DMS53 treated with DMSO at 0.1 percent for 48 hours (cell line): ENCODE measurements around the gene PVALB.

Experiments used
- DNase-seq: peaks from one replicate; lab custom pipeline; 2025; ENCODE audit not compliant: unreplicated experiment; lab: John Stamatoyannopoulos, UW

Gene PVALB, protein sequence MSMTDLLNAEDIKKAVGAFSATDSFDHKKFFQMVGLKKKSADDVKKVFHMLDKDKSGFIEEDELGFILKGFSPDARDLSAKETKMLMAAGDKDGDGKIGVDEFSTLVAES

GRCh38 chr22:36816636-36817524 is at the start of gene PVALB:
PVALB (minus strand) TSS chr22:36817035; CDS start chr22:36817005, 30 bp downstream.
- no peak for DNase-seq

DNA sequence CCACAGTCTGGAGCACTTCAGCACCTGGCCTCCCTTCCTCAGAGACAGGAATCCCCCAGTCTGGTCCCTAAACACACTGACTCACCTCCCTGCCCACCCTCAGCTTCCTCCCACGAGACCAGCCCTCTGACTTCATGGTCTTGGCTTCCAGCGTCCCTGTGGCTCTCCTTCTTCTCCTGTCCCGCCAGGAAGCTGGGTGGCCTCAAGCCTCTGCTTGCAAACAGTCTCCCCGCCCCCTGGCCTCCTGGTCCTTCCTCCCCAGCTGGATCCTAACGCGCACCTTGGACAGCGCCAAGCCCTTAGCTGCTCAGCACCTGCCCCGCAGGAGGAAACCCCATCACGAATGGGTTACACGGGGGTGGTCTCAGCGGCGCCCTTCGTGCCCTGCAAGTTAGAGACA is 48.5 kb upstream of the PVALB start:
- no peak for DNase-seq

DNA sequence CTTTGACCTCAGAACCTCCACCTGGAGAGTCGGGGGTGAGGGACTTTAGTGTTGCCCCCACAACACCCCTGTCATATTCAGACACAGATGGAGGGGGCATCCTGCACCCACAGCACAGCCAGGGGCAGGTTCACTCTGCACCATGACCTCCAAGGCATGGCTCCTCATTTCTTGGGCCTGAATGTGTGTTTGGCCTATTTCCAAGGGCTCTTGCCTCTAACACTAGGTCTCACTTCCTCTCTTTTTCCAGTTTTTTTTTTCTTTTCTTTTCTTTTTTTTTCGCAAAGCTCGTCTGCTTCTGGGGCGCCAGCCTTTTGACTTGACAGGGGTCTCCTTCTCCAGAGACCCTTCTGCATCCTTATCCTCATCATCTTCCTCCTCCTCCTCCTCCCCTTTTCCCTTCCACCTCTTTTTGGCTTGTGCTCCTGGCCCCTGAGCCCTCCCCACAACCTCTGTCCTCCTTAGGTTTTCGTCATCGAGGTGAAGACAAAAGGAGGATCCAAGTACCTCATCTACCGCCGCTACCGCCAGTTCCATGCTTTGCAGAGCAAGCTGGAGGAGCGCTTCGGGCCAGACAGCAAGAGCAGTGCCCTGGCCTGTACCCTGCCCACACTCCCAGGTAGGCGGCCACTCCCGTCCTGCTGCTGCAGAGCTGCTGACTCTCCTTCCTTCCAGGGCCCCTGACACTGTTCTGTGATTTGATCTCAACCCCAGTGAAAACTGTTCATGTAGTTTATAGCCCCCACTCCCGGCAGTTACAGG is 47.8 kb upstream of the PVALB start:
- DNase-seq: no peak

DNA sequence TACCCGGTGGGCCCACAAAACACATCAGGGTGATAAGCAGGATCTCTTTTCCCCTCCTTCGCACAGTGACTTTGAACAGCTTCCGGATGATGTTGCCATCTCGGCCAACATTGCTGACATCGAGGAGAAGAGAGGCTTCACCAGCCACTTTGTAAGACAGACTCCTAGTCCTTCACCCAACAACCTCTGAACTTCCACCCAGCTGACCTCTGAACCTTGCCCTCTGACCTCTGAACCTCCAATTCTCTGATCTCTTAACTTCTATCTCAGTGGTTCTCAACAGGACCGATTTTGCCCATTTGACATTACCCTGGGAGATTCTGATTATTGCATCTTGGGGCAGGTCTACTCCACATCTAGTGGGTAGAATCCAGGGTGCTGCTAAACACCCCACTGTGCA is 47.1 kb upstream of the PVALB start:
- DNase-seq: no peak

DNA sequence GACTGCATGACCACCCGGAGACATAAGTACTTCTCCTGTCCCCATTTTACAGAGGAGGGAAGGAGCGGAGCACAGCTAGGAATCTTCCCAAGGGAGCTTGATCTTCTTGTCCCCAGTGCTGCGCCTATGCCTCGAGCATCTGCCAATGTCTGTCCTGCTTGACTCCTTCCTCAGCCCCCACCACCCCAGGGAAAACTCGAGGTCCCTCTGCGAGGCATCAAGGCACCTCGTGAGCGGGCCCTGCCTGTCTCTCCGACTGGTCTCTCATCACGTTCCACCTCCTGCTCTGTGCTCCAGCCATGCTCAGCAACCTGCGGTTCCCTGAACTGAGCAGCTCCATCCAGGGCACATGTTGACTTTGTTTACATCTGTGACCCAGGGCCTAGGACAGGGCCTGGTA is 46.4 kb upstream of the PVALB start:
- no peak for DNase-seq

DNA sequence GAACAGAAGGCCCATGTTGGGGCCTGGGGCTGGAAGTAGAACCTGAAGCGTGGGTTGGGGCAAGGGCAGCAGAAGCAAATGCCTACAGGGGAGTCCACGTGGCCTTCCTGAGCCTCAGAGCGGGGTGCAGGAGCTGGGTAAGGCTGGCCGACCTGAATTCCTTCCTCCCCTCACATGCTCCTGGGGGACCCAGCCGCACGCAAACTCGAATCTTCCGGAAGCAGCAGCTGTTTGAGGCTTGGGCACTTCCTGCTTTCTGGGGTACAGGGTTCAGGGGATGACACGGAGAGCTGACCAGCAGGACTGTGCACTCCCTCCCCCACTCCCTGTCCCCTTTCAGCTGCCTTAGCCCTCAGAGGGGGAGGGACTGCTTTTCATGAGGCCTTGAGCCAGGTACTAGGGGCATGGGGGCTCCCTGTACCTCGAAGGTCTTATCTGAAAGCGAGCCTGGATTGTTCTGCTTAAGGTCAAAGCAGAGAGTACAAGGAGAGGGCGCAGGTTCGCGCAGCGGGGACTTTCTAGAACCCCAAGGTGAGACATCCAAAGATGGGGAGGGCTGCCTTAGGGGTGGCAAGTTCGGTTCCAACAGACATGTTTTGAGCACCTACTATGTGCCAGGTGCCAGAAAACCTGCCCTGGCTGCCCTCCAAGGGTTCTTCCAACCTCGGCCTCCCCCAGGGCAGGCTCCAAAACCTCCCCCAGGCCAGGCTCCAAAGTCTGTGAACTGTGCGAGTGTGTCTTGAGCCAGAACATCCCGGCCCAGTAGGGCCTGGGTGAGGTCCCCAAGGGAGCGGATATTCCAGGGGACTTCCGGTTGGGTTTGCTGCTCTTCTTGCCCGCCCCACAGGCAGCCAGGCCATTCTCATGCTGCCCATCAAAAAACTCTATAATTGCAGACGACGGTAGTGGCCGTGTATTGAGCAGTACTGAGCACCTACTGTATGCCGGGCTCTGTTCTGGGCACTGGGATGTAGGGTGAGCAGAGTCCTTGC is 45.7 kb upstream of the PVALB start:
- DNase-seq: no peak

DNA sequence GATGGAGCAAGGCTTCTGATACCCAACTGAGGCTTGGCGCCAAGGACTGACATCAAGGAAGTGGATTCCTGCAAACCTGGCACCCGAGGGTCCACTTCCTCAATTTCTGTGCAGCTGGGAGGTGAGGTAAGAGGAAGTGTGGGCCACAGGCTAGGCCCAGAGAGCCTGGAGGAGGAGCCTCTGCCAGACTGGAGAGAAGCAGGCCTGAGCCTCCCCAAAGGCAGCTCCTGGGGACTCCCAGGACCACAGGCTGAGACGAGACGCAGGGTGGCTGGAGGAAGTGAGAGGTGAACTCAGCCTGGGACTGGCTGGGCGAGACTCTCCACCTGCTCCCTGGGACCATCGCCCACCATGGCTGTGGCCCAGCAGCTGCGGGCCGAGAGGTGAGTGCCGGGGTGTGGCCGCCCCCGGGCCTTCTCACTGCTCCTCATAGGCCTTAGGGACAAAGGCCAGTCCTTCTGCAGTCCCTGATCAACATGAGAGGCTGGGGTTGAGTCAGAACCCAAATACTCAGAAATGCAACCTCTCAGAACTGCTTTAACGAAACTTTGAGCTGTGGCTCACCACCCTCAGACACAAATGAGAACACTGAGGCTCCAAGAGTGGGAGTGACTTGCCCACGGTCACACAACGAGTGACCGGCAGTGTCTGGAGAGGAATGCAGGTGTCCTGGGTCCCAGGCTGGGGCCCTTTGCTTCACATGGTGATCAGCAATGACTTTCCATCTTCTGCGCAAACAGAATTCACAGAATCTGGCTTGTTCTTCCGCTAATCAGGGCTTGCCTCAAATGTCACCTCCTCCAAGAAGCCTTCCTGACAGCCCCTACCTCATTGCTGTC is 44.2 kb upstream of the PVALB start, which contains the start of gene NCF4:
NCF4 (plus strand) TSS at position 186 of the 839 bp plus-strand sequence; CDS start at position 352, 166 bp downstream.
- no peak for DNase-seq

GRCh38 chr22:36860438-36860820 is 43.6 kb upstream of the PVALB start:
- DNase-seq: no peak

GRCh38 chr22:36860017-36860416 is 43.2 kb upstream of the PVALB start:
- DNase-seq: no peak

- no peak for DNase-seq
These were observed 42.1 kb upstream of the PVALB start for GRCh38 chr22:36858966-36859365.

GRCh38 chr22:36858156-36858555 is 41.3 kb upstream of the PVALB start:
- no peak for DNase-seq

GRCh38 chr22:36856792-36857135 is 39.9 kb upstream of the PVALB start:
- DNase-seq: no peak

DNA sequence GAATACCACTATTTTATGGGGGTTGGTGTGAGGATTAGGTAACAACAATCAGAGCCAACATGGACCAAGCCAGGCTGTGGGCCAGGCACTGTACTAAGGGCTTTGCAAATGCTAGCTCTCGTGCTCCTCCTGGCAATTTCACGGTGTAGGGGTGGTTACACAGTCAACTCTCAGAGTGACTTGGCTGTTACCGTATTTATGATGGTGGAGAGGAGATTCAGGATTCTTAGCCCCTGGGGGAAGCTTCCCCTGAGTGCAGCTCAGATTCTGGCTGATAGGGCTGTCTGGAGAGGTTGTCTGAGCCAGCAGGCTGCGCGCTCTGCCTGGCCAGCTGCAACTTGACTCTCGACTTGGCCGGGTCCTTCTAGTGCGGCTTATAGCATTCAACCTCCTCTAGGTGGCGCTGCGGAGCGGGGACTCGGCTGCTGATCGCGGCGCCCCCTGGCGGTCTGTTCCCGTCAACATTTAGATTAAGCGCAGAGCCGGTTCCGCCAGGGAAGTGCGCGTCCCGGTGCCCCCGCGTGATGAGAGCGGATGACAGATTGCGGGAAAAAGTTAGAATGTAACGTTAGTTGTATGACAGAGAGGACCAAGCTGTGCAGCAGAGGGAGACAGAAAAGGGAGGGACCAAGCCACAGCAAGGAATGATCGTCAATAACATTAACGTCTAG is 39.4 kb upstream of the PVALB start:
- peak; percentile 0 for DNase-seq

GRCh38 chr22:36855478-36855877 is 38.6 kb upstream of the PVALB start:
- DNase-seq: no peak

DNA sequence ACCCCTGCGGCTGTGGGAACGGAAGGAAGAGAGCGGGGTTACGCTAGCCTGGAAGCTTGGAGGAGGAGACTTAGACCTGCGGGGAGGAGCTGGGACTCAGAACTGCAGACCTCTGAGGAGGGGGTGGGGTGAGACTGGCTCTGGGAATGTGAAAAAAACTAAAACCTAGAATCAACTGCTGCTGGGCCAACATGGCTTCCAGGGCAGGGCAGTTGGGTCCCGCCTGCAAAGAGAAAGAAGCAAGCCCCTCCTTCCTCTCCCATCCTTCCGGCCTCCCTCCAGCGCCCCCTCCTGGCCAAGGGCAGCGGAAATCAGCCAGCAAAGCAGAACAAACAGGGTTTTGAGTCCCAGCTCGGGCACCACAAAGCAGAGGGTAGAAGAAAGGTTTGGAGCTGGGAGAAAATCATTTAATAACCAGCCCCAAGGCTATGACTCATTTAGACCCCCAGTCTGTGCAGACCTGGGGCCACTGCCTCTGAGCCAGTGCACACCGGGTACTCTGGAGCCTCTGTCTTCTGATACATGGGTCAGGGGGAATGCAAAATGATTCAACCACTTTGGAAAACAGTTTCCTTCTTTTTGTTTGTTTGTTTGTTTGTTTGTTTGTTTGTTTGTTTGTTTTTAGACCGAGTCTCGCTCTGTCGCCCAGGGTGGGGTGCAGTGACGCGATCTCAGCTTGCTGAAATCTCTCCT is 36.7 kb upstream of the PVALB start:
- DNase-seq: no peak

- DNase-seq: no peak
These were observed 35.5 kb upstream of the PVALB start for GRCh38 chr22:36852056-36852973.

- DNase-seq: no peak
These were observed 33.8 kb upstream of the PVALB start for GRCh38 chr22:36850682-36851081.

DNA sequence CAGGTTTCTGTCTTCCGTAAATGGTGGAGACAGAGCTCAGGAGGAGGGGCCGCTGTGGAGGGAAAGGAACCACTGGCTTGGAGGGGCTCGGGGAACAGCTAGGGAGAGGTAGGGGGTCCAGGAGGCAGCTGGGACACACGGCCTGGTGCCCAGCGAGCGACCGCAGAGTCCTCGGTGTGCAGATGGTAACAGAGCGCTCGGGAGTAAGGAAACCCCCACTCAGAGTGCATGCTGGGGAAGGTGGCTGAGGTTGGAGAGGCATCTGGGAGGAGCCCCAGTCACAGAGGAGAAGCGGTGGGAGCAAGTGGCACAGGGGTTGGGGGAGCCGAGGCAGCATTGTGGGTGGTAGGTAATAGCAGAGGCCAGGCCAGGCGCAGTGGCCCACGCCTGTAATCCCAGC is 33.2 kb upstream of the PVALB start:
- no peak for DNase-seq
